Activated gamma-delta T cell treated with anti-CD3 and anti-CD28 coated beads, Interleukin-2, amount 50 U/mL, for 16 hours (primary cell): ENCODE results near the gene SPTBN1.
"Not testable (repeated sequence)": the region's sequence is repeated elsewhere in the genome, so short reads cannot be mapped to it uniquely, and the experiment has no call there.

ENCODE experiments used
- DNase-seq: peaks from one replicate; pipeline ENCODE4 v3.0.0-alpha.2; 2020; ENCODE audit warnings: low read depth

Gene SPTBN1

DNA sequence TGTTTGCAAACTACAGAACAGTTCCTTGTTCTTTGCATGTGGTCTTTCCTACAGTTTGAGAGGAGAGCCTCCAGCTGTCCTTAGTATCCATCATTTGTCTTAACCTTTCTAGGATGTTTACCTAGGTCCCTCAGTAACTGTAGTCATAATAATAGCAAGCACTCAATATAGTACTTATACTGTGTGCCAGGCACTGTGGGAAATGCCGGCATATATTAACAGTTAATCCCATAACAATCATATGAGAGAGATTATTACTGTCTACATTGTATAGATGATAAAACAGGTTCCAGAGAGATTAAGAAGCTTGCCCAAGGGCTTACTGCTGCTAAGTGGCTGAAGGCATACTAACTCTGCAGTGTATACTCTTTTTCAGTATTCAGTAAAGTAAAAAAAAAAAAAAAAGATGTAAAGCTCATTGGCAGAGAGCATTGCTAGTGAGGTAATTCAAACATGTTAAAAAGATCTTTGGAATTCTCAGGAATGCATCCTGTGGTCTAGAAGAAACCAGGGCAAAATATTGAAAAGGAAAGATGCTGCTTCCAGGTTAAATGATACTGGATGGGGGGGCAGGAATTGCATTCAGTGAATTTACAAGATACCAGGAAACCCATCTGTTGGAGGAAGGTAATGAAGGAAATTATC lies 72.3 kb downstream of the SPTBN1 start:
- DNase-seq = no peak

DNA sequence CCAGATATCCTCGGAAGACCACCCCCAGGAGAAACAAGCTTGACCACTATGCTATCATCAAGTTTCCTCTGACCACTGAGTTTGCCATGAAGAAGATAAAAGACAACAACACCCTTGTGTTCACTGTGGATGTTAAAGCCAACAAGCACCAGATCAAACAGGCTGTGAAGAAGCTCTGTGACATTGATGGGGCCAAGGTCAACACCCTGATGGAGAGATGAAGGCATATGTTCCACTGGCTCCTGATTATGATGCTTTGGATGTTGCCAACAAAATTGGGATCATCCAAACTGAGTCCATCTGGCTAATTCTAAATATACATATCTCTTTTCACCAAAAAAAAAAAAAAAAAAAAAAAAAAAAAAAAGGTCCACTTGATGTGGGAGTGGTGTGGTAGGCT lies 73.4 kb downstream of the SPTBN1 start:
- not testable (repeated sequence) for DNase-seq

DNA sequence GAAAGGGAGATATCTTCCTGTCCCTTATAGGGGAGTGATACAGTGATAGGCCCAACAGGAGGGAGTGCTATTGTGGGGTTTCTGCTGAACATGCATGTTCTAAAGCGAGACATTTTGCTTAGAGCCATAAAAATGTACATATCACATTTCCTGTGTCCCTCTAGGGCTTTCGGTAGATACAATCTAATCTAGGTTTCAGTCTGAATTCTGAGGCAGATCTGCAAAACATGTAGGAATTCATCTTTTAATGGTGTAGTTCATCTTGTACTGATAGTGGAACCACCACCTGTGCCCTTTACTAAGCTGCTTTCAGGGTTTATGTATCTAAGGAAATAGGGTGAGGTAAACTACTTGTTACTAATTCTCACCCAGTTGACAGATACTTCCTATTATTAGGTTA lies 73.8 kb downstream of the SPTBN1 start:
- DNase-seq = no peak

DNA sequence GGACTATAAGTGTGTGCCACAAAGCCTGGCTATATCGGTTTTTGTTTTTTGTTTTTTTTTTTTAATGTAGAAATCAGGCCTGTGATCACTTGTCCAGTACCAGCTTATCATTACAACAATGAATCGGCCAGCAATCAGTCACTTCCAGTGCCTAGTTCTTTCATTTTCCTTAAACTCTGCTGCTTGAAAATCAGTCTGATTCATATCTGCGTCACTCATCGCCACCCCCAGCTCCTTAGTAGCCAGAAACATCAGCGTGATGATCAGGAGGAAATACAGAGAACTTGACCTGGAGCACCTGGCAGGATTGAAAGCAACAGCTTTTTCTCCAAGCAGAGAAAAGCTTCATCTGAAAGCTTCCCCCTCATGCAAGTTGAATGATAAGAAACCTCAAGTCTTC lies 75.4 kb downstream of the SPTBN1 start:
- no peak for DNase-seq

DNA sequence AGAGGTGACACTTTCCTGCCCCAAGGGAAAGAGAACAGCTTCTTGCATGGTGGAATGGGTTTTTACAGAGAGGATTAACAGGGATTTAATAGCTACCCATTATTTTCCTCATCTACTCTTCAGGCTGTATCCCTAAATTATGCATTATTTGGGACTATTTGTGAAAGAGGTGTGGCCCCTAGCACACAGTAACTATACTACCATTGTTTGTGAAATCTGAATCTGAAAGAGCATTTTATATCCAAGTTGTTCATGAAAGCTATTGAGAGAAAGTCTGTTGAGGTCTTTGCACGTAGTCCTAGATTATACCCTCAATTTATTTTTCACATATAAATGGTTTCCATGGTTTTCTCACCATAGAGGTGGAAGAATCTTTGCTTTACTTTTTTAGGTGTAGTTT lies 78.1 kb downstream of the SPTBN1 start:
- no peak for DNase-seq

DNA sequence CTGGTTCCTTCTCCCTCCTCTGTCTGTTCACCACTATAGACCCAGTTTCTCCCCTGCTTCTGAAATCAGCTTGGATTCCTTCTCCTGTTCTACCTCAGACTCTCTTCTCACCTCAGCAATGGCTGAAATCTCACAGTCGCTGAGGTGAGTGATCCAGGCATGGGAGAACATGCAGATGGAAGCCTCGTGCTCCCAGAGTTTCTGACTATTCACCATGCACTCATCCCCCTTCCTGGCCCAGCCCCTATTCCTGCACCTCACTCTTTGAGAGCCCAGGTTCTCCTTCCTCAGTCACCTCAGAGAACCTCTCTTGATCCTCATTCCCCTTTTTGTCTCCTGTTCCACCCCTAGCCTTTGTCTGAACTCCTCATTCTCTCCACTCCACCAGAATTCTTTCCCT lies 78.5 kb downstream of the SPTBN1 start:
- DNase-seq = no peak

DNA sequence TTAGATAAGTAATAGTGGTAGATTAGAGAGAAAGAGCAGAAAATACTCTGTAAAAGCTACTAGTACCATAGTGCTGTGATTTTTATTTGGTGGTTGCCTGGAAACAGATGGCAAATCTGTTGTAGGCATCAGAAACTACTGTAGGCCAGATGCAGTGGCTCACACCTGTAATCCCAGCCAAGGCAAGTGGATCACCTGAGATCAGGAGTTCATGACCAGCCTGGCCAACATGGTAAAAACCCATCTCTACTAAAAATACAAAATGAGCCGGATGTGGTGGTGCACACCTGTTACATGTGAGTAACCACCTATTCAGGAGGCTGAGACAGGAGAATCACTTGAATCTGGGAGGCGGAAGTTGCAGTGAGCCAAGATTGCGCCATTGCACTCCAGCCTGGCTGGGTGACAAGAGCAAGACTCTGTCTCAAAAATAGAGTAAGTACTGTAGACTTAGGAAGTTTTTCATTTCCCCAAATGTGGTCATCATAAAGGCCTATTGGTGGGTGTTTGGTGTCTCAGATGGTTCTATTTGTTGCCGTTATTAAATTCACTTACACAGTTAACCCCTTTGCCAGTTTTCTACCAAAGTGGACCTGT lies 79.6 kb downstream of the SPTBN1 start:
- DNase-seq = no peak

DNA sequence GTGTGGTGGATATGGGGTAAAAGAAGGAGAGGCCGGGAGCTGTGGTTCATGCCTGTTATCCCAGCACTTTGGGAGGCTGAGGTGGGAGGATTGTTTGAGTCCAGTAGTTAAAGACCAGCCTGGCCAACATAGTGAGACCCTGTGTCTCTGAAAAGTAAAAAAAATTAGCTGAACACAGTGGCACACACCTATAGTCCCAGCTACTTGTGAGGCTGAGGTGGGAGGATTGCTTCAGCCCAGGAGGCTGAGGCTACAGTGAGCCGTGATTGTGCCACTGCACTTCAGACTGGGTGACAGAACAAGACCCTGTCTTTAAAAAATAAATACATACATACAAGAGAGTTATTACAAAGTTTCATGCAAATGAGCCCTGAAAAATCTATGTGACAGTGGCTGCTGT lies 80.6 kb downstream of the SPTBN1 start:
- no peak for DNase-seq

DNA sequence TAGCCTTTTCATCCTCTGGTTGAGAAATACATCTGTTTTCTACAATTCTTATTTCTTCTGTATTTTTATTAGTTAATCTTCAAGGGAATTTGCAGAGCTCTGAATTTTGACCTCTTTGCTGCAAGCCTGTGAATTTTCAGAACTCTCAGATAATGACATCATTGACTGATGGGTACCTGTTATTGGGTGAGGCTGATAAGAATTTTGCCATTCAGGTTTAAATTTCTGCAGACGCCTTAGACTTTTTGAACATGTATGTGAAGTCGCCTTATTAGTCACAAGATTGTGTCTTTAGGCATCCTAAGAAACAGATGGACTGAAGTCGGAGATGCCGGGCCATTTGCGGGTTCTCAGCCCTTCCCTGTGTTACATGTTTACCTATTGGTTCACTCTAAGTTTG lies 82.4 kb downstream of the SPTBN1 start:
- DNase-seq = no peak

GRCh38 chr2:54539683-54540082 lies 83.6 kb downstream of the SPTBN1 start:
- DNase-seq = no peak

DNA sequence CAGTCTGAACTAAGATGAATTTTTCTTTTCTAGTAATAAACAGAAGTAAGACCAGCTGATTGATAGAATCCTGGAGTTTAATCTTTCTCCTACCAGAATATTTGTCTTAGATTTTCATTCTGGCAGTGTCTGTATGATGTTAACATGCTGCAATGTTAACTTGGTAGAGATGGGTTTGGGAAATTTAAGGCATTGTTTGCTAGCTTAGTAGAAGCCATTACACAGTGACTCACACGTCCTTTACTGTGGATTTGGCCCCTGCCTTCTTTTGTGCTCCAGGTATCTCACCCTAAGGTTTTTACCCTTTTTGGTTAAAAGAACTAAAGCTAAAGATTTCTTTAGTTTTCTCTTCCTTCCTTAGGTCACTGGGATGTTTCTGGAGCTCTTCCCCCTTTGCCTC lies 84.1 kb downstream of the SPTBN1 start:
- DNase-seq = no peak

DNA sequence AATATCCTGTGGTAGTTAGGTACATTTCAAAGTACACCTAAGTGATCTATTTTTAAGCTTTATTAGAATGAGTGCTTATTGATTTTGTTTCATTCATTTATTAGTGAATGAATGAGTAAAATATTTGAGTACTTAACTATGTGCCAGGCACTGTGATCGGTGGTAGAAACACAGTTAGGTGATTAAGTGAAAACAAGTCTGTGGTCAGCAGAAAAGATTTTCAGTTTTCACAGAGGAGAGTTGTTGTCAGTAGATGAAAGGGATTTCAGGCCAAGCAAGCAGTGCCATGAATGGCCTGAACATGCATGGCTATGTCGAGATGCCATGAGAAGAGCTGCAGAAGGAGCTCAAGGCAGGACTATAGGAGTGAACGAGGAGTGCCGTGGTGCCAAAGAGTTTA lies 85.9 kb downstream of the SPTBN1 start:
- no peak for DNase-seq

GRCh38 chr2:54543733-54544396 lies 87.7 kb downstream of the SPTBN1 start:
- DNase-seq = no peak

GRCh38 chr2:54545702-54546450 lies 89.7 kb downstream of the SPTBN1 start:
- no peak for DNase-seq

DNA sequence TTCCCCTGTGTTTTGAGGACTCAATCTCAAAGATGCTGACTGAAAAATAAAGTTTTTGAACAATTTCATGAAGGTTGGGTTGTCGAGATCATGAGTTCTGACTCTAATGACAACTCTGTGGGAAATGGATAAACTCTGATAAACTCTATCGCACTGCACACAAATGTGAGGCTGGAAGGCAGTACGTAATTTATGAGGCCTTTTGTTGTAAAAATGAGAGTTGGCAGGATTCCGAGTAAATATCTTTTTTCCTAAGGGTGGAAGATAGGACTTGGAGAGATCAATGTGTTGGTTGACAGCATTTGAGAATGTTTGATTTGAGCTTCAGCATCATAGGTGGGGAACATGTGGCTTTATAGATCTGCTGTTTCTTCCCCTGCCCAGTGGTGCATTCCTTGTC lies 90.4 kb downstream of the SPTBN1 start:
- DNase-seq = no peak

GRCh38 chr2:54546923-54547720 lies 91.0 kb downstream of the SPTBN1 start:
- no peak for DNase-seq

GRCh38 chr2:54549430-54549829 lies 93.3 kb downstream of the SPTBN1 start:
- DNase-seq = no peak

- DNase-seq = no peak
These were observed 93.9 kb downstream of the SPTBN1 start for GRCh38 chr2:54549917-54550518.

DNA sequence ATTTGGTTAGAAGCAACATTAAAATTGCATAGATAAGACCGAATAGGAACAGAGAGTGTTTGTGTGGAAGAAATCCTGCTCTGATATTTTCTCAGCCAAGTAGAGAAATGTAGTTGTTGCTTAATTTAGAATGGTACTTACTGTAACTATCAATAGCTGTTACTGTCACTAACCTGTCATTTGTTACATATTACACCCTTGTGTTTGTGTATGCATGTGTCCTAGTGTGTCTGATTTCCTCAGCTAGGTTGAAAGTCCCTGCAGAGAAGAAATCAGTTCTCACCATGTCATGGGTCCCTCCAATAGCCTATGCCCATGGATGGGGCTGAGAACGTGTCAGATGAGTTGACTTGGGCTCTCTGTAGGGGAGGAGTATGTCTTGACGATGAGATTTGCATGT lies 94.4 kb downstream of the SPTBN1 start:
- no peak for DNase-seq

DNA sequence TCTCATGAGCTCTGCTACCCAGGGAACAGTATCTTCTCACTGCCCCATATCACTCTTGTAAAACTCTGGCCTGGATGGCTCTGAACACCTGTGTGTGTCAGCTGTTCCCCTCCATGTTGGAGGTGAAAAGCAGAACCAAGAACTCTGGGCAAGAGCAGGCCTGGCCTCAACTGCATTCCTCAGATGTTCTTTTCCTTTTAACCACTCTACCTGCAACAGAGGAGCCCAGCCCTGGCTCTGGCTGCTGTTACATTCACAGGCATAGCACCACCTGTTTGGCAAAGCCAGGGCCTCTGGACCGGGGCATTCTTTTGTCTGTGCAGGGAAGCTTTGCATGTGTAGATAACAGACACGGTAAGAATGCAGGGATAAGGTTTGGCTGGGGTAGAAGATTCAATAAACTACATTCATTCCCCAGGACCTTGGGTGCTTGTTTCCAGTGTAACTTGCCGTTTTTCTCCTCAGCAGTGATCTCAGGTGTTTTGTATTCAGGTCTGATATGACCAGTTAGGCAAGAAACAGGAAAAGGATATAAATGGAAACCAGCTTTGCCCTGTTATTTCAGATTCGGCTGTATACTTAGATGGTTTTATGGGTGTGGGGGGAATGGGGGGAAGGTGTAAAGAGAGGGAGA lies 95.1 kb downstream of the SPTBN1 start:
- DNase-seq = no peak

- no peak for DNase-seq
These were observed 96.9 kb downstream of the SPTBN1 start for GRCh38 chr2:54553075-54553474.
